Stimulated activated CD8-positive, alpha-beta memory T cell treated with anti-CD3 and anti-CD28 coated beads, Interleukin-7, amount 100 ng/mL, for 24 hours (primary cell): ENCODE measurements around the gene CAPN14.
"Not testable (repeated sequence)": the region's sequence is repeated elsewhere in the genome, so short reads cannot be mapped to it uniquely, and the experiment has no call there.

Source experiments
- DNase-seq: peaks from one replicate; pipeline ENCODE4 v3.0.0-alpha.2; 2020; ENCODE audit warnings: low read depth

CAPN14 gene

GRCh38 chr2:31197166-31197565, 20.1 kb downstream of the CAPN14 start:
- no peak for DNase-seq

GRCh38 chr2:31196622-31197021, 20.7 kb downstream of the CAPN14 start:
- no peak for DNase-seq

- DNase-seq: no peak
These were observed 23.5 kb downstream of the CAPN14 start for GRCh38 chr2:31193806-31194205.

DNA sequence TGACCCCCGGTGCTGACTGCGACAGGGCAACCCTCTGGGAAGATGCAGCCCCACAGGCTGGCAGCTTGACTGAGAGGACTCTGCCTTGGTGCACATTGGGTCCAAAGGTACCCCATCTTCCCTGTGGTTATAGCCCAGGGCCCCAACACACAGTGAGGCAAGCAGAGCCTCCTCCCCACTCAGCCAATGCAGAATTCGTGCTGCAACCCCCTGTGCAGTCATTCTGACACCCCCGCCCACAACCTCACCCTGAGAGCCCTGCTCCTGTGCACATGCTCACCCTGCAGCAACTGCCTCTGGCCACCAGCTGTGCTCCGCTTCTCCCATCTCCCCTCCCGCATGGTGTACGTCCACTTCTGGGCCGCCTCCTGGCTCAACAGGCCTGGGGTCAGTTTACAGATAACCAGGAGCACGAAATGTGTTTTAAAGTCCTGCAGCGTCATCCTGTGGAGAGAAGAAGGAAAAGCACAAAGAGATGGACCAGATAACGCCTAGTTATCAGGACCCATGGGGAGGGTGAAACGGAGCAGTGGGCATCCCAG, 24.4 kb downstream of the CAPN14 start:
- no peak for DNase-seq

GRCh38 chr2:31192396-31192795, 24.9 kb downstream of the CAPN14 start:
- DNase-seq: no peak

DNA sequence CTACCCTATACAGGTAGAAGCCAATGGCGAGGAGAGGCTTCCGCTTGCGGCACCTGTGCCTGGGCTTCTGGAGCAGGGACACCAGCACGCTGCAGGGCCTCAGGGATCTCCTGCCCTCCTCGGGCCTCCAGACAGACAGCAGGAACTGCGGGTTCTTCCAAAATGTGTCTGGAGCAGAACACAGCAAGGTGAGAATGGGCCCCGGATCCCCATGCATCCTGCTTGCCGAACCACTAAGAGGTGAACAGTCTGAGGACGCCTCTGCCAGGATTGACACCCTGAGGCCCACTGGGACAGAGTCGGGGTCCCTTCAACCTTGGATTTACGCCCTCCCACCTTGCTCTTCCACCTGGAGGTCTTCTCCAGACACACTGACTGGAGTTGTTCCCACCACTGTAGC, 25.4 kb downstream of the CAPN14 start:
- no peak for DNase-seq

- no peak for DNase-seq
These were observed 27.1 kb downstream of the CAPN14 start for GRCh38 chr2:31190188-31190587.

GRCh38 chr2:31189141-31189540, 28.2 kb downstream of the CAPN14 start:
- no peak for DNase-seq

DNA sequence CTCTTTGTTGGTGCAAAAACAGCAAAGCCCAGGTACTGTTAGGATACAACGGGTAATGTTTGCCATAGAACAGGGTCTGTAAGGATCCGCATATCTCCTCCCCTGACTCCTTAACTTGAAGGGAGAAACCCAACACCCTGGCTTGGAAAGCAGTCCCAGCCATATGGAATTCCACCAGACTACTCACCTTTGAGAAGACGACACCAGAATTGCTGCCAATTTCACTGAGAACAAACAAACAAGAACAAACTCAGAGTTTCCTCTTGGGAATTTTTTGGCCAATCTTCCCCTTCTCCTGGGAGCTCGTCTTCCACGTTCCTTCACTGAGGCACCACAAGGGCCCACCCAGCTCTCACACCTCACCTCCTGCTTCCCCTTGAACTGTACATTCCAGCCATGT, 29.2 kb downstream of the CAPN14 start:
- no peak for DNase-seq

GRCh38 chr2:31187166-31187565, 30.1 kb downstream of the CAPN14 start:
- no peak for DNase-seq

DNA sequence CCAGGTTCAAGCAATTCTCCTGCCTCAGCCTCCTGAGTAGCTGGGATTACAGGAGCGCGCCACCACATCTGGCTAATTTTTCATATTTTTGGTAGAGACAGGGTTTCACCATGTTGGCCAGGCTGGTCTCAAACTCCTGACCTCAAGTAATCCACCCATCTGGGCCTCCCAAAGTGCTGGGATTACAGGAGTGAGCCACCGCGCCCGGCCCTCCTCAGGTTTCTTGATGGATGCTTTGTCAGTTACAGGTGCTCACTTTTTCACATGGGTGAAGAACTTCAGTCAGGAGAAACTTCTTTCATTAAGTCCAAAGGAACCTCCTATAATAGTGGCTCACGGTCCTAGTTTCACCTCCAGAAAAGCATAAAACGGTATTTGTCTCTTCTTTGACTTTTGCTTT, 33.3 kb downstream of the CAPN14 start:
- DNase-seq: not testable (repeated sequence)

DNA sequence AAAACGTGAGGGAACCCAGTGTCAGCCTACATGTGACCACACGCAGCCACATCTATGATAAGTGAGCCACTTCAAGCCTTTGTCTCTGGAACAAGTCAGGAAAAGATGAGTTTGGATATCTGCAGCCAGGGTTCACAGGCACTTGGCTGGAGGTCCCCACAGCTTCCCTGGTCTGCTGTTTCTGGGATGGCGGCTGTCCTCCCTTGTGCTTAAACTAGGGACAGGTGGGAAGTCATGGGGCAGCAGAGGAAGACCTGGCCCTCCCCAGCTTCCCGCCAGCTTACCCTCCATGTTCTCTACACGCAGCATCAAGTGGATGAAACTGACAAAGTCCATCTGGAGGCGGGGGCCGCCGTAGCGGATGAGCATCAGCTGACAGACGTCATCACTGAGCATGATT, 40.6 kb downstream of the CAPN14 start:
- no peak for DNase-seq

GRCh38 chr2:31171142-31171541, 46.2 kb downstream of the CAPN14 start:
- no peak for DNase-seq

GRCh38 chr2:31170071-31170698, 47.1 kb downstream of the CAPN14 start:
- DNase-seq: peak; percentile 19

GRCh38 chr2:31168291-31168690, 49.0 kb downstream of the CAPN14 start:
- no peak for DNase-seq

GRCh38 chr2:31166925-31167324, 50.4 kb downstream of the CAPN14 start:
- no peak for DNase-seq

DNA sequence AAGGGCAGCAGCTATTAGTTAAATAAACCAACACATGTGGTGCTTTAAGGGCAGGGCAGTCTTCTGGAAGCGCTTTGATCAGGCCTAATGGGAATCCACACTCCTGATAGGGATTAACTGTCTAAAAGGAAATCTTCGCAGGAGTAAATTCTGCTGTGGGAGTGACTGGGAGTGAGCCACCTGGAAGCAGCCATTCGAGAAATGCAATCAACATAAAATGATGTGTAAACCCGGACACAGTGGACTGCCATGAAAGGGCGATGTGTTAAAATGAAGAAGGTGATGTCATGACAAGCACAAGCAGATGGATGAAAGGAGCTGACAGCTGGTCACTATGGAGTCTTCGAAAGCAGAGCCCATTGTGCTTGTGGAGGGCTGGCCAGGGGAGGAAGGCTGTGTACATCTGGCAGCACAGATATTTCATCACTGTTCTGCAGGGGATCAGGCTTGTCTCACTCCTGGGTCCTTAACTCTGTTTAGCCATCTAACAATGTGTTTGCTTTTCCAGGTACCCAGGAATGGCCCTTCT, 54.2 kb downstream of the CAPN14 start:
- no peak for DNase-seq

- no peak for DNase-seq
These were observed 55.7 kb downstream of the CAPN14 start for GRCh38 chr2:31161637-31162036.

DNA sequence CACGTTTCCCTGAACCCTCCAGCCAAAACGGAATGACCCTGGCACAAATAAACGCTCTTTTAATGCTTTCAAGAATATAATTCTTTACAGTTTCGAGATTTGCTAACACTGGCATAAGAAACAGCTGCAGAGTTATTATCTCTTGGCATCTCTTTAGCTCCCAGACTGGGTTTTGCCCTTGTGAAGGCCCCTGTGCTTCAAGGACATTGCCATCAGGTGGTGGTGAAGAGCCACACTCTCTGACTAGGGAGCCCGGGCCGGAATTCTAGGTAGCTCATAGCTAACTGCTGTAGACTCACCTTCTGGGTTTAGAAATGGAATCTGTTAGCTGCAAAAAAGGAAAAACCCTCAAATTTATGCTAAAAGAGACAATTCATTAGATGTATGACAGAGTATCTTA, 65.8 kb downstream of the CAPN14 start:
- DNase-seq: no peak

DNA sequence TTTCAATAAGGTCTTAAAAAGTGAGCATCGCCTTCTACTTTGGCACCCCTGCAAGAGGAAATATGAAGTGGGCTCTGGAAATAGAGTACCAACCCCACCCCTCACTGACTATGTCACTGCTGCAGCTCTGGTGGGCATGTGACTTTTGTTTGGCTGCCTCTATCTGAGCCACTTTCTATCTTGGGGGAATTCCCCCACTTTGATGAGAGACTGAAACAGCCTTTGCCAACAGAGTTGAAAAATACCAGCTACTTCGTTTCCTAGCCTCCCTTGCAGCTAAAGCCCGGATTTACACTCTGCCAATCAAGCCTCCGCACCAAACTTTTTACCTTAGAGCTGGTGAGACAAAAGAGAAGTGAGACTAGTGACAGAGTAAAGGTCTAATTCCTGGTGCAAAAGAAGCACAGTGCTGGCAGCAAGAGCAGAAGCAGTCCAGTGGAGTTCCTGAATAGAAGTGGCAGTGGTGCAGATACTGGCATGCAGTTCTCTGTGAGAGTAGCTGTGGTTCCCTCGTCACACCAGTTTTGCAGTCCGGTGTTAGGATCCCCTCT, 67.1 kb downstream of the CAPN14 start:
- no peak for DNase-seq

GRCh38 chr2:31148514-31148913, 68.8 kb downstream of the CAPN14 start:
- no peak for DNase-seq

- DNase-seq: no peak
These were observed 69.7 kb downstream of the CAPN14 start for GRCh38 chr2:31147645-31148044.

GRCh38 chr2:31142110-31142509, 75.2 kb downstream of the CAPN14 start:
- no peak for DNase-seq
